H9 (cell line): Measurements from ENCODE around the gene INAFM1. TPM values are rescaled to one million over a fixed set of nuclear protein-coding genes. Genes with fewer than 3 reads are reported as not detected.

ENCODE experiments used
- DNase-seq: peaks from one replicate; pipeline ENCODE4 v3.0.0-alpha.2; 2017
- H2AFZ ChIP-seq: one replicate; pipeline ENCODE4 v1.6.1; 2013; ENCODE audit warnings: mild to moderate bottlenecking, low read length, control low read depth, moderate library complexity
- H2AK5ac ChIP-seq: 2 replicates; pipeline ENCODE4 v1.6.1; 2013; ENCODE audit warnings: low read length, control low read depth, mixed read lengths; ENCODE audit not compliant: insufficient read length
- H2BK120ac ChIP-seq: one replicate; pipeline ENCODE4 v1.6.1; 2013; ENCODE audit warnings: low read depth, mild to moderate bottlenecking, low read length, control low read depth, inconsistent platforms; ENCODE audit not compliant: poor library complexity, severe bottlenecking
- H2BK12ac ChIP-seq: 2 replicates; pipeline ENCODE4 v1.6.1; 2013; ENCODE audit warnings: low read length, control low read depth, mixed read lengths, low read depth; ENCODE audit not compliant: insufficient read length
- H2BK15ac ChIP-seq: 2 replicates; pipeline ENCODE4 v1.6.1; 2013; ENCODE audit warnings: low read depth, low read length, control low read depth
- H2BK20ac ChIP-seq: one replicate; pipeline ENCODE4 v1.6.1; 2013; ENCODE audit warnings: low read depth, mild to moderate bottlenecking, low read length, control low read depth, inconsistent platforms; ENCODE audit not compliant: poor library complexity, severe bottlenecking
- H2BK5ac ChIP-seq: 2 replicates; pipeline ENCODE4 v1.6.1; 2013; ENCODE audit warnings: low read length, control low read depth, mixed read lengths; ENCODE audit not compliant: insufficient read length
- H3K14ac ChIP-seq: 2 replicates; pipeline ENCODE4 v1.6.1; 2013; ENCODE audit warnings: low read length, control low read depth; ENCODE audit not compliant: insufficient read depth
- H3K18ac ChIP-seq: 2 replicates; pipeline ENCODE4 v1.6.1; 2013; ENCODE audit warnings: low read depth, mild to moderate bottlenecking, mixed read lengths, low read length, control low read depth; ENCODE audit not compliant: insufficient read length
- H3K23ac ChIP-seq: 2 replicates; pipeline ENCODE4 v1.6.1; 2013; ENCODE audit warnings: low read length, control low read depth, mixed read lengths, low read depth; ENCODE audit not compliant: insufficient read length
- H3K23me2 ChIP-seq: 2 replicates; pipeline ENCODE4 v1.6.1; 2013; ENCODE audit warnings: low read depth, mild to moderate bottlenecking, mixed read lengths, low read length, control low read depth; ENCODE audit not compliant: insufficient read length, poor library complexity, severe bottlenecking
- H3K27ac ChIP-seq: 2 replicates; pipeline ENCODE4 v1.5.1; 2013; ENCODE audit warnings: low read length, control low read depth, mixed read lengths, low read depth; ENCODE audit not compliant: insufficient read length
- H3K27me3 ChIP-seq: 2 replicates; pipeline ENCODE4 v1.6.1; 2013; ENCODE audit warnings: low read length, control low read depth, inconsistent platforms; ENCODE audit not compliant: insufficient read depth
- H3K4ac ChIP-seq: 2 replicates; pipeline ENCODE4 v1.6.1; 2013; ENCODE audit warnings: low read depth, mild to moderate bottlenecking, control low read depth, inconsistent platforms, low read length, moderate library complexity
- H3K4me1 ChIP-seq: 2 replicates; pipeline ENCODE4 v1.6.1; 2013; ENCODE audit warnings: low read length, control low read depth, inconsistent platforms; ENCODE audit not compliant: insufficient read depth
- H3K4me2 ChIP-seq: 2 replicates; pipeline ENCODE4 v1.6.1; 2013; ENCODE audit warnings: low read length, control low read depth, mixed read lengths; ENCODE audit not compliant: insufficient read length, insufficient read depth
- H3K56ac ChIP-seq: 2 replicates; pipeline ENCODE4 v1.6.1; 2013; ENCODE audit warnings: low read depth, mild to moderate bottlenecking, mixed read lengths, low read length, control low read depth; ENCODE audit not compliant: insufficient read length
- H3K79me1 ChIP-seq: 2 replicates; pipeline ENCODE4 v1.6.1; 2013; ENCODE audit warnings: low read depth, mild to moderate bottlenecking, moderate library complexity, low read length, control low read depth, inconsistent platforms; ENCODE audit not compliant: insufficient read depth, poor library complexity, severe bottlenecking
- H3K79me2 ChIP-seq: 2 replicates; pipeline ENCODE4 v1.6.1; 2013; ENCODE audit warnings: low read length, control low read depth, inconsistent platforms; ENCODE audit not compliant: insufficient read depth
- H3K9ac ChIP-seq: 2 replicates; pipeline ENCODE4 v1.6.1; 2013; ENCODE audit warnings: low read length, control low read depth, mixed read lengths; ENCODE audit not compliant: insufficient read length; ENCODE audit errors: extremely low read depth
- H3K9me3 ChIP-seq: one replicate; pipeline ENCODE4 v1.6.1; 2013; ENCODE audit warnings: low read depth, low read length, inconsistent platforms; ENCODE audit not compliant: control insufficient read depth
- H3T11ph ChIP-seq: one replicate; pipeline ENCODE4 v1.6.1; 2013; ENCODE audit warnings: mild to moderate bottlenecking, low read length, control low read depth, inconsistent platforms
- H4K20me1 ChIP-seq: one replicate; pipeline ENCODE4 v1.6.1; 2013; ENCODE audit not compliant: control insufficient read depth, insufficient read length, insufficient read depth
- H4K5ac ChIP-seq: 2 replicates; pipeline ENCODE4 v1.6.1; 2013; ENCODE audit warnings: low read depth, mild to moderate bottlenecking, mixed read lengths, low read length, control low read depth; ENCODE audit not compliant: insufficient read length
- H4K8ac ChIP-seq: replicated peaks from 2 replicates; pipeline ENCODE4 v1.6.1; 2013; ENCODE audit warnings: low read length, control low read depth, mixed read lengths, low read depth; ENCODE audit not compliant: insufficient read length
- H4K91ac ChIP-seq: 2 replicates; pipeline ENCODE4 v1.6.1; 2013; ENCODE audit warnings: low read depth, mild to moderate bottlenecking, moderate library complexity, mixed read lengths, low read length, control low read depth; ENCODE audit not compliant: insufficient read length
- H3K27ac Mint-ChIP-seq, 3 experiments: 2 replicates in 2 of 3; 3 replicates in 1 of 3; pipeline ENCODE4 v1.8.0; 2020 to 2021; ENCODE audit warnings: mixed read lengths in 3 of 3, mild to moderate bottlenecking in 1 of 3, moderate library complexity in 1 of 3
- H3K27me3 Mint-ChIP-seq: 2 replicates; pipeline ENCODE4 v1.8.0; 2021; ENCODE audit warnings: low read depth, mild to moderate bottlenecking, moderate library complexity, mixed read lengths
- H3K36me3 Mint-ChIP-seq, 3 experiments: 2 replicates in 2 of 3; 3 replicates in 1 of 3; pipeline ENCODE4 v1.8.0; 2020 to 2021; ENCODE audit warnings: low read depth in 3 of 3, mixed read lengths in 3 of 3; ENCODE audit not compliant: insufficient read depth in 1 of 3
- H3K4me1 Mint-ChIP-seq, 2 experiments: 2 replicates each; pipeline ENCODE4 v1.8.0; 2020; ENCODE audit warnings: mixed read lengths in 2 of 2
- H3K4me3 Mint-ChIP-seq, 2 experiments: 2 replicates in 1 of 2; 3 replicates in 1 of 2; pipeline ENCODE4 v1.8.0; 2020 to 2021; ENCODE audit warnings: mild to moderate bottlenecking in 2 of 2, mixed read lengths in 2 of 2, moderate library complexity in 1 of 2
- H3K9me3 Mint-ChIP-seq, 2 experiments: 2 replicates in 1 of 2; 3 replicates in 1 of 2; pipeline ENCODE4 v1.8.0; 2020; ENCODE audit warnings: mild to moderate bottlenecking in 2 of 2, mixed read lengths in 2 of 2, moderate library complexity in 1 of 2
- WGBS: extraction: QIAGEN DNeasy Blood & Tissue Kit; methylation state at CpG from one replicate; pipeline ENCODE4 v1.1.7; 2013; ENCODE audit warnings: missing lambda C conversion rate, low lambda C conversion rate, mixed read lengths; ENCODE audit not compliant: insufficient read length; ENCODE audit errors: extremely low coverage; 5-methylcytosine and 5-hydroxymethylcytosine counted together
- total RNA-seq: library from RNA; stranded (reverse); gene quantifications from 2 replicates; pipeline ENCODE4 v1.2.1, GENCODE V29; 2021
- TF ChIP-seq, protein P1 (sequence below): fragments of 200-600 bp; sonication (generic); conservative IDR thresholded peaks from 3 replicates; pipeline ENCODE4 v1.8.0; 2021; ENCODE audit warnings: antibody characterized with exemption, mild to moderate bottlenecking

Gene INAFM1
- total RNA-seq, 1 experiment from 2014 or later = 8.5 TPM

DNA sequence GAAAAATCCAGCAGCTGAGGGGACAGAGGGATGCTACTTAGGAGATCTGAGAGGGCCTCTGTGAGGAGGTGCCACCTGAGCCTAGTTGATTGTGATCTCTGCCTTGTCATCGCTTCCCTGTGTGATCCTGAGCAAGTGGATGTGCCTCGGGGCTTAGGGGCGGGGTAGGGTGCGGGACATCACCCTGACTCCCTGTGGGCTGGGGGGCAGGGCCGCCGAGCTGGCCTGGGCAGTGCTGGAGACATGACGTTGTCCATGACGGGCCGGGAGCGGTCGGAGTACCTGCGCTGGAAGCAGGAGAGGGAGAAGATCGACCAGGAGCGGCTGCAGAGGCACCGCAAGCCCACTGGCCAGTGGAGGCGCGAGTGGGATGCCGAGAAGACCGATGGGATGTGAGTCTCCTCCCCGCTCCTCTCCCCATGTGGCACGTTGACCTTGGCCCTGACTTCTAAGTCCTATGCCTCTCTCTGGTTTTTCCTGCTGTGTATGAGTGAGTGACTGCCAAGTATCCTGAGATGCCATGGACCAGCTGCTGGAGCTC is 8.2 kb upstream of the INAFM1 start:
- H3K4me1 Mint-ChIP-seq = peaks cover 2 to 6% of the 10 kb centered on the region in 2 experiments; a peak in 3 of 4 replicates
- Histone ChIP-seq H4K91ac (no peak overlapping the region), H2BK5ac (no peak overlapping the region), H2BK20ac (no peak overlapping the region), H3K56ac (no peak overlapping the region), H2AK5ac (no peak overlapping the region), H4K8ac (no peak overlapping the region), H2BK15ac (no peak overlapping the region), H3K9ac (no peak overlapping the region), H2BK12ac (no peak overlapping the region), H3K14ac (no peak overlapping the region), H2AFZ (no peak overlapping the region), H3K4ac (no peak overlapping the region), H3K79me1 (no peaks in the 10 kb centered on the region), H3K4me2 (no peak overlapping the region), H3K79me2 (no peaks in the 10 kb centered on the region), H3K23me2 (no peaks in the 10 kb centered on the region), H2BK120ac (no peak overlapping the region), H3K18ac (no peak overlapping the region), H3K4me1 (no peaks in the 10 kb centered on the region), H4K5ac (no peak overlapping the region), H3K9me3 (no peaks in the 10 kb centered on the region), H3K27me3 (no peaks in the 10 kb centered on the region), H3T11ph (no peak overlapping the region), H3K23ac (no peak overlapping the region), H3K27ac (no peak overlapping the region), H4K20me1 (no peaks in the 10 kb centered on the region)
- H3K27me3 Mint-ChIP-seq = no peaks in the 10 kb centered on the region
- H3K4me3 Mint-ChIP-seq = no peak overlapping the region
- TF ChIP-seq, protein P1, sequence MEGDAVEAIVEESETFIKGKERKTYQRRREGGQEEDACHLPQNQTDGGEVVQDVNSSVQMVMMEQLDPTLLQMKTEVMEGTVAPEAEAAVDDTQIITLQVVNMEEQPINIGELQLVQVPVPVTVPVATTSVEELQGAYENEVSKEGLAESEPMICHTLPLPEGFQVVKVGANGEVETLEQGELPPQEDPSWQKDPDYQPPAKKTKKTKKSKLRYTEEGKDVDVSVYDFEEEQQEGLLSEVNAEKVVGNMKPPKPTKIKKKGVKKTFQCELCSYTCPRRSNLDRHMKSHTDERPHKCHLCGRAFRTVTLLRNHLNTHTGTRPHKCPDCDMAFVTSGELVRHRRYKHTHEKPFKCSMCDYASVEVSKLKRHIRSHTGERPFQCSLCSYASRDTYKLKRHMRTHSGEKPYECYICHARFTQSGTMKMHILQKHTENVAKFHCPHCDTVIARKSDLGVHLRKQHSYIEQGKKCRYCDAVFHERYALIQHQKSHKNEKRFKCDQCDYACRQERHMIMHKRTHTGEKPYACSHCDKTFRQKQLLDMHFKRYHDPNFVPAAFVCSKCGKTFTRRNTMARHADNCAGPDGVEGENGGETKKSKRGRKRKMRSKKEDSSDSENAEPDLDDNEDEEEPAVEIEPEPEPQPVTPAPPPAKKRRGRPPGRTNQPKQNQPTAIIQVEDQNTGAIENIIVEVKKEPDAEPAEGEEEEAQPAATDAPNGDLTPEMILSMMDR = no peak
- H3K9me3 Mint-ChIP-seq = no peaks in the 10 kb centered on the region
- peaks cover 34 to 72% (median 64%) of the 10 kb centered on the region in 3 experiments for H3K36me3 Mint-ChIP-seq
- no peak for DNase-seq
- WGBS = no CpG with 5 or more reads among the region's 21 CpGs
- no peak overlapping the region for H3K27ac Mint-ChIP-seq
